GM23338 (cell line): Measurements from ENCODE around the gene DGKD.

Experiments used
- CREB1 ChIP-seq: fragments of 250-450 bp; sonication (Bioruptor Pico); IDR thresholded peaks from 2 replicates; pipeline ENCODE4 v1.5.0; 2020; ENCODE audit warnings: low read depth, mild to moderate bottlenecking, moderate library complexity
- EZH2 ChIP-seq: fragments of 200-600 bp; sonication (generic); IDR thresholded peaks from one replicate; pipeline ENCODE4 v1.8.0; 2017; ENCODE audit warnings: antibody characterized with exemption, mild to moderate bottlenecking, low read depth; ENCODE audit not compliant: unreplicated experiment
- NANOG ChIP-seq: IDR thresholded peaks from 2 replicates; pipeline ENCODE4 v1.6.1; 2016; ENCODE audit warnings: antibody characterized with exemption, borderline replicate concordance
- POLR2AphosphoS5 ChIP-seq: IDR thresholded peaks from 2 replicates; pipeline ENCODE4 v1.6.1; 2016; ENCODE audit warnings: antibody characterized with exemption, low read depth
- ZNF114 ChIP-seq: fragments of 250-450 bp; sonication (Bioruptor Pico); IDR thresholded peaks from 2 replicates; pipeline ENCODE4 v1.5.0; 2020; ENCODE audit warnings: mild to moderate bottlenecking, moderate library complexity
- ZNF331 ChIP-seq: fragments of 250-450 bp; sonication (Bioruptor Pico); IDR thresholded peaks from 2 replicates; pipeline ENCODE4 v1.5.0; 2020; ENCODE audit warnings: low read depth, mild to moderate bottlenecking, moderate library complexity
- TF ChIP-seq, protein P1 (sequence below), 2 experiments: fragments of 200-600 bp in 1 of 2; sonication (generic) in 1 of 2; conservative IDR thresholded peaks; 2 replicates each; pipeline versions ENCODE4 v1.5.1 to v1.6.1; 2016 to 2017; ENCODE audit warnings: antibody characterized with exemption in 2 of 2, low read depth in 2 of 2, mild to moderate bottlenecking in 2 of 2, moderate library complexity in 1 of 2
- TF ChIP-seq, protein P2 (sequence below): IDR thresholded peaks from one replicate; pipeline ENCODE4 v1.6.1; 2018; ENCODE audit warnings: antibody characterized with exemption; ENCODE audit not compliant: unreplicated experiment

DNA sequence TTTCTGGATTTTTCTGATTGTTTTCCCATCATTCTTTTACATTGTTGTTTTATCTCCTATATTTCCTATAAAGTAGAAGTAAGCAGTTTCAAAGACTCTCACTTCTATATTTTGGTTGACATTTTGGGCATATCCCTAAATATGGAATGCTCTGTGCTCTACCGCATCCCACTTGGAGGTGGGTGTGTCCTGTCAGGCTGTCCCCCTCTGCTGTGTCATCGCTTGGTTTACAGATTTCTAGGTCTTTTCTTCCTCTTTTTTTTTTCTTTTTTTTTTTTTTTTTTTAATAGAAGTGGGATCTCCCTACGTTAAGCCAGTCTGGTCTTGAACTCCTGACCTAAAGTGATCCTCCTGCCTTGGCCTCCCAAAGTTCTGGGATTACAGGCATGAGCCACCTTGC lies 13.3 kb downstream of the DGKD start:
- no peak for TF ChIP-seq POLR2AphosphoS5
- no peak for TF ChIP-seq NANOG
- TF ChIP-seq ZNF331 (CRISPR knock-in tag), result no peak
- no peak for TF ChIP-seq ZNF114
- TF ChIP-seq CREB1, result no peak
- TF ChIP-seq, protein P1, sequence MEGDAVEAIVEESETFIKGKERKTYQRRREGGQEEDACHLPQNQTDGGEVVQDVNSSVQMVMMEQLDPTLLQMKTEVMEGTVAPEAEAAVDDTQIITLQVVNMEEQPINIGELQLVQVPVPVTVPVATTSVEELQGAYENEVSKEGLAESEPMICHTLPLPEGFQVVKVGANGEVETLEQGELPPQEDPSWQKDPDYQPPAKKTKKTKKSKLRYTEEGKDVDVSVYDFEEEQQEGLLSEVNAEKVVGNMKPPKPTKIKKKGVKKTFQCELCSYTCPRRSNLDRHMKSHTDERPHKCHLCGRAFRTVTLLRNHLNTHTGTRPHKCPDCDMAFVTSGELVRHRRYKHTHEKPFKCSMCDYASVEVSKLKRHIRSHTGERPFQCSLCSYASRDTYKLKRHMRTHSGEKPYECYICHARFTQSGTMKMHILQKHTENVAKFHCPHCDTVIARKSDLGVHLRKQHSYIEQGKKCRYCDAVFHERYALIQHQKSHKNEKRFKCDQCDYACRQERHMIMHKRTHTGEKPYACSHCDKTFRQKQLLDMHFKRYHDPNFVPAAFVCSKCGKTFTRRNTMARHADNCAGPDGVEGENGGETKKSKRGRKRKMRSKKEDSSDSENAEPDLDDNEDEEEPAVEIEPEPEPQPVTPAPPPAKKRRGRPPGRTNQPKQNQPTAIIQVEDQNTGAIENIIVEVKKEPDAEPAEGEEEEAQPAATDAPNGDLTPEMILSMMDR (conservative IDR thresholded peaks at IDR 0.05; ENCODE audit: low read depth in 2 of 2), result no peak
- no peak for TF ChIP-seq EZH2
- TF ChIP-seq, protein P2, sequence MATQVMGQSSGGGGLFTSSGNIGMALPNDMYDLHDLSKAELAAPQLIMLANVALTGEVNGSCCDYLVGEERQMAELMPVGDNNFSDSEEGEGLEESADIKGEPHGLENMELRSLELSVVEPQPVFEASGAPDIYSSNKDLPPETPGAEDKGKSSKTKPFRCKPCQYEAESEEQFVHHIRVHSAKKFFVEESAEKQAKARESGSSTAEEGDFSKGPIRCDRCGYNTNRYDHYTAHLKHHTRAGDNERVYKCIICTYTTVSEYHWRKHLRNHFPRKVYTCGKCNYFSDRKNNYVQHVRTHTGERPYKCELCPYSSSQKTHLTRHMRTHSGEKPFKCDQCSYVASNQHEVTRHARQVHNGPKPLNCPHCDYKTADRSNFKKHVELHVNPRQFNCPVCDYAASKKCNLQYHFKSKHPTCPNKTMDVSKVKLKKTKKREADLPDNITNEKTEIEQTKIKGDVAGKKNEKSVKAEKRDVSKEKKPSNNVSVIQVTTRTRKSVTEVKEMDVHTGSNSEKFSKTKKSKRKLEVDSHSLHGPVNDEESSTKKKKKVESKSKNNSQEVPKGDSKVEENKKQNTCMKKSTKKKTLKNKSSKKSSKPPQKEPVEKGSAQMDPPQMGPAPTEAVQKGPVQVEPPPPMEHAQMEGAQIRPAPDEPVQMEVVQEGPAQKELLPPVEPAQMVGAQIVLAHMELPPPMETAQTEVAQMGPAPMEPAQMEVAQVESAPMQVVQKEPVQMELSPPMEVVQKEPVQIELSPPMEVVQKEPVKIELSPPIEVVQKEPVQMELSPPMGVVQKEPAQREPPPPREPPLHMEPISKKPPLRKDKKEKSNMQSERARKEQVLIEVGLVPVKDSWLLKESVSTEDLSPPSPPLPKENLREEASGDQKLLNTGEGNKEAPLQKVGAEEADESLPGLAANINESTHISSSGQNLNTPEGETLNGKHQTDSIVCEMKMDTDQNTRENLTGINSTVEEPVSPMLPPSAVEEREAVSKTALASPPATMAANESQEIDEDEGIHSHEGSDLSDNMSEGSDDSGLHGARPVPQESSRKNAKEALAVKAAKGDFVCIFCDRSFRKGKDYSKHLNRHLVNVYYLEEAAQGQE, result no peak
